HT1080 (cell line): ENCODE results near the gene CAGE1. TPM values are rescaled to one million over a fixed set of nuclear protein-coding genes. Genes with fewer than 3 reads are reported as not detected.

Experiments used
- DNase-seq: peaks from one replicate; pipeline ENCODE4 v3.0.0-alpha.2; 2015; ENCODE audit warnings: low read depth
- polyA plus RNA-seq, 2 experiments: library from polyadenylated mRNA; depleted of rRNA; stranded (reverse); fragments of >200 nt; gene quantifications; 2 replicates each; pipeline ENCODE4 v1.2.3, GENCODE V29; 2015
- total RNA-seq: library from RNA; depleted of rRNA; stranded (reverse); fragments of >200 nt; shearing (Covaris generic); gene quantifications from 2 replicates; pipeline ENCODE4 v1.2.3, GENCODE V29; 2014; rRNA removed

Gene CAGE1
- 0.03 and 0.20 TPM in 2 replicates for total RNA-seq
- polyA plus RNA-seq (2015; cell fraction: cytosol; rRNA removed): 0.11 TPM in 1 of 2 replicates, not detected in the other
- 0.03 TPM in 1 of 2 replicates, not detected in the other for polyA plus RNA-seq (2015; cell fraction: nucleus; rRNA removed)

- DNase-seq: peak; percentile 95
Observed at GRCh38 chr6:7389451-7390225, at the start of gene CAGE1, which contains the start of gene RIOK1. Gene CAGE1, minus strand, starts transcription at chr6:7389742. Its CDS starts 2,569 bp downstream, at chr6:7387173. Gene RIOK1, plus strand, starts transcription at chr6:7389808. Its CDS starts 195 bp downstream, at chr6:7390003.

GRCh38 chr6:7439228-7439627, 49.7 kb upstream of the CAGE1 start:
- no peak for DNase-seq

- DNase-seq: no peak
Observed at GRCh38 chr6:7438011-7438410, 48.5 kb upstream of the CAGE1 start.

GRCh38 chr6:7434672-7435071, 45.1 kb upstream of the CAGE1 start:
- DNase-seq: no peak

DNA sequence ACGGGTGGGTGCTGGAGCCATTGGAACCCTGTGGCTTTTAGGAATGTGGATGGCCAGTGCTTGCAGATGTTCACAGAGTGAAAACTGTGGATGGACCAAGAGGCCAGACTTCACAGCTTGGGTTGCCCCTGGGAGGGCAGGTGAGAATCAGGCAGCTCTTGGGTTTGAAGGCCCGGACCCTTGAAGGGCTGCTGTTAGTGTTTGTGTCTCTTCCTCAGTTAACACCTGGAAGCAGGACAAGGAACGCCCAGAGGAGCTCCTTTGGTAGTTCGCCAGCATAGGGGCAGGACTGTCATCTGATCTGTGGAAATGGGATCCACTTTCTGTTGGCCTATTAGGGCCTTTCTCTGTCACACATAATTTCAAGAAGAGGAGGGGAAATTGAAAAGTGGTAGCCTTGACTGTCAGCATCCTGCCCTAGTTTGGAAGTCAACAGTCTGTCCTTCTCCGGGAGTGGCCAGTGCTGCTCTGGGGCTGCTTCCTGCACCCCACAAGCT, 43.6 kb upstream of the CAGE1 start:
- no peak for DNase-seq

DNA sequence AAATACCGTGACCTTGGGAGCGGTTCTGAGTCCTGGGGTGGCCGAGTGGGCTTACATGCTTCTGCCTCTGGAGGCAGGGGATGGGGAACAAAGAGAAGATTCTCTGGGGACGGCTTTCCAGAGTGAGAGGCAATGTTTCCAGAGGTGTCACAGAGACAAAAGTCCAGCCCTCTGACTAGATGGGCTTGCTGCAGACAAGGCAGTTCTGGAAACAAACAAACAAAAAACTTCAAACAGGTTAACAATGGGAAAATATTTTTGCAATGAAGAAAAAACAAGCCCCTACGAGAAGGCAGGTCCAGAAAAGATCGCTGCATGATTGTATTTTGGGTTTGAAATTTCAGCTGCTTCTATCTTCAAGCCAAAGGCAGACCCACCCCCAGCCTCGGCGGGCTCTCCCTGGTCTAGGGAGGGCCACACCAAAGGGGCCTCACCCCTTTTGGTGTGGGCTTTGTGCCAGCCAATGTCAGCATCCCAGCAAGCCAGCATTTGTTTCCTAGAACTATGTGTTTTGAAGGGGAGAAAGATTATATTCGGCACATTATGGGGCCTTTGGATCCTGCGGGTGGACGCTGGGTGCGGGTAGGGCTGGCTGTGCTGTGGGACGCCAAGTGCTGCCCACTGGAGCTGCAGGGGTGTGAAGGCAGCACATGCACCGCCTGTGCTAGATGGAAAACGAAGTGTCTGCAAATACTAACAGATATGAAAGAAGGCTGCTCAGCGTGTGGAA, 43.0 kb upstream of the CAGE1 start:
- DNase-seq: no peak

DNA sequence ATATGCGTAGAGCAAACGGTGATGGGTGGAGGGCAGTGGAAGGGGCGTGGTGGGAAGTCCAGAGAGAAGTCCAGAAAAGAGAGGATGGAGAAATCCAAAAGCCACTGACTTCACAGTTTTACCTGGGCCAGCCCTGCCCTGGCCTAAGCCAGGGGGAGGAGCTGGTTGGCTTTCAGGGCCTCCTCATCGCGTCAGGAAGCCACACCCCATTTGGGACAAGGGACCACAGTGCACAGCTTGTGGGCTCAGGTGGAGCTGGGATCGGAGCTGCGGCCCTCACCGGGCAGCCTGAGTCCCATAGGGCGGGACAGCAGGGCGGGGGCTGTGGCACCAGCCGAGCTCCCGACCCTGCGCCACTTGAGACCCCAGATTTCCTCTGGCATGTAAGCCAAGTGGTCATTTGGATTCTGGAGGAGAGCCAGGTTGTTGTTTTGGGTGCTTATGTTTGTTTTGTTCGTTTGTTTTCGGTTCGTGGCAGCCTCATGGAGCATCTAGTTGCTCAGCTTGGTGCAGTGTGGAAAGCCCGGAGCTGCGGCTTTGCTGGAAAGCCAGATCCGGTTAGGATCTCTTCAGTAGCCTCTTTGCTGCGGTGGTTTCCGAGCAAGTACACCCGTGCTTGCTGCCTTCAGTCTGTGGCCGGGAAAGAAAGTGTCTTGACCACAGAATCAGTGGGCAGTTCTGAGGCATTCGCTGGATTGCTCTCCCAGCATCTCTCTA, 42.3 kb upstream of the CAGE1 start:
- no peak for DNase-seq

DNA sequence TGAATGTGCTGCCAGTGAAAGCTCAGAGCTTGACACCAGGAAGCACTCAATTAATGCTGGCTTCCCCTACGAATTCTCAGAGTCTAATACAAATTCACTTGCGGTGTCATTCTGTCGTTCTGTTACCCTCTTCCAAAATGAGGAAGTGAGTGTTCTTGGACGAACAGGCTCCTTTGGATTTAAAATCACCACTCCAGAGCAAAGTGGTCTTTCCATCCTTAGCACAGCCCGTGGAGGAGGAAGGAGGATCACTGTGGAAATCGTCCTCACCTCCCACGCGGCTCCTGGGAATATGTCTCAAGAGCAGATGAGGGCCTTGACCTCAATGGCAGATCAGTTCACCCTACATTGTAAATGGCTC, 41.8 kb upstream of the CAGE1 start:
- DNase-seq: no peak

DNA sequence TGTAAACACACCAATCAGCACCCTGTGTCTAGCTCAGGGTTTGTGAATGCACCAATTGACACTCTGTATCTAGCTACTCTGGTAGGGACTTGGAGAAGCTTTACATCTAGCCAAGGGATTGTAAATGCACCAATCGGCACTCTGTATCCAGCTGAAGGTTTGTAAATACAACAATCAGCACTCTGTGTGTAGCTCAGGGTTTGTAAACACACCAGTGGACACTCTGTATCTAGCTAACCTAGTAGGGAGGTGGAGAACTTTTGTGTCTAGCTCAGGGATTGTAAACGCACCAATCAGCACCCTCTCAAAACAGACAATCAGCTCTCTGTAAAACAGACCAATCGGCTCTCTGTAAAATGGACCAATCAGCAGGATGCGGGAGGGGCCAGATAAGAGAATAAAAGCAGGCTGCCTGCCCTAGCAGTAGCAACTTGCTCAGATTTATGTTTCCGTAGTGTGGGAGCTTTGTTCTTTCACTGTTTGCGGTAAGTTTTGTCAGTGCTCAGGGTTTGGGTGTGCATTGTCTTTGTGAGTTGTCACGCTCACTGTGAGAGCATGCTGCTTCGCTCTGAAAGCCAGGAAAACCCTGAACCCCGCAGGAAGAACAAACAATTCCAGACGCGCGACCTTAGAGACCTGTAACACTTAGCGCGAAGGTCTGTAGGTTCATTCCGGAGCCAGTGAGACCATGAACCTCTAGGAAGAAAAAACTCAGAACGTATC, 37.1 kb upstream of the CAGE1 start:
- no peak for DNase-seq

DNA sequence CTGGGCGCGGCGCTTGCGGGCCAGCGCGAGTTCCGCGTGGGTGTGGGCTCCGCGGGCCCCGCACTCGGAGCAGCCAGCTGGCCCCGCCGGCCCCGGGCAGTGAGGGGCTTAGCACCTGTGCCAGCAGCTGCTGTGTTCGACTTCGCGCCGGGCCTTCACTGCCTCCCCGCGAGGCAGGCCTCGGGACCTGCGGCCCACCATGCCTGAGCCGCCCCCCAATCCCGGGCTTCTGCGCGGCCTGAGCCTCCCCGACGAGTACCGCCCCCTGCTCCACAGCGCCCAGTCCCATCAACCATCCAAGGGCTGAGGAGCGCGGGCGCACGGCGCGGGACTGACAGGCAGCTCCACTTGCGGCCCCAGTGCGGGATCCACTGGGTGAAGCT, 36.3 kb upstream of the CAGE1 start:
- DNase-seq: no peak

DNA sequence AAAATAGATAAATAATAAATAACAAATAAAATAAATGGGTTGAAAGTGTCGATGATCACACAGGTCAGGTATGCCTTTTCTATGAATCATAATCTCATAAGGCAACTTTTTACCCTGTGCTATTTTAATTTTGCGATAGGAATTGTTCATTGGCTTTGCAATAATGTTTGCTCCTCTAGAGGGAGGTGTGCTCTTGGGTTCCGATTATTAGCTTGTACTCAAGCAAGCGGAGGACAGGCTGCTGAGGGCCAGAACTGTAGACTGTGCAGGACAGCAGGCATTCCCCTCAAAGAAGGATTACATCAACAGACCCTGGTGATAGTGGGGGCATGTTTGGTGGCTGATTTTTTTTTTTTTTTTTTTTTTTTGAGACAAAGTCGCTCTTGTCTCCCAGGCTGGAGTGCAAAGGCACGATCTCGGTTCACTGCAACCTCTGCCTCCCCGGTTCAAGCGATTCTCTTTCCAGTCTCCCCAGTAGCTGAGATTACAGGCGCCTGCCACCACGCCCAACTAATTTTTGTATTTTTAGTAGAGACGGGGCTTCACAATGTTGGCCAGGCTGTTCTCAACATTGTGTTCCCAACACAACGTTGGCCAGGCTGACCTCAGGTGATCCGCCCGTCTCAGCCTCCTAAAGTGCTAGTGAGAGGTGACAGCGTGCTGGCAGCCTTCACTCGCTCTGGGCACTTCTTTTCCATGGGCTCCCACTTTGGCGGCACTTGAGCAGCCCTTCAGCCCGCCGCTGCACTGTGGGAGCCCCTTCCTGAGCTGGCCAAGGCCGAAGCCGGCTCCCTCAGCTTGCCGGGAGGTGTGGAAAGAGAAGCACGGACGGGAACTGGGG, 35.6 kb upstream of the CAGE1 start:
- DNase-seq: peak; percentile 37

- DNase-seq: no peak
Observed at GRCh38 chr6:7424058-7424457, 34.5 kb upstream of the CAGE1 start.

DNA sequence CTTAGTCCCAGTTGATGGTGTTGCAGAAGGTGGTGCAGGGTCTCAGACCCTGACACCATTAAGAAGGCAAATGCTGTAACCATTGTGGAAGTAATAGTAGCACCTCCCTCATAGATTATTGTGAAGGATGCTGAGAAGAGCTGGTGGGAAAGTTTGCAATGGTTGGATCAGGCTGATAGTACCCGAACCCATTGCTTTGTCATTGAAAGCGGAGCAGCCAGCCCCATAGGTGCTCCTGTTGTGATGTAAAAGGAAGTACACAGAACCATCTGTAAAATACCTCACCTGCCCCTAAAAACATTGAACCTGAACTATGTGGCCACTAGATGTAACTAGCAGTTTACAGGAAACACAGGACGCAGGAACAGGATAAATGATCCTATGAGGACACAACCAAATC, 31.5 kb upstream of the CAGE1 start:
- DNase-seq: no peak

- DNase-seq: no peak
Observed at GRCh38 chr6:7419065-7419464, 29.5 kb upstream of the CAGE1 start.

GRCh38 chr6:7418238-7418905, 28.8 kb upstream of the CAGE1 start:
- no peak for DNase-seq

DNA sequence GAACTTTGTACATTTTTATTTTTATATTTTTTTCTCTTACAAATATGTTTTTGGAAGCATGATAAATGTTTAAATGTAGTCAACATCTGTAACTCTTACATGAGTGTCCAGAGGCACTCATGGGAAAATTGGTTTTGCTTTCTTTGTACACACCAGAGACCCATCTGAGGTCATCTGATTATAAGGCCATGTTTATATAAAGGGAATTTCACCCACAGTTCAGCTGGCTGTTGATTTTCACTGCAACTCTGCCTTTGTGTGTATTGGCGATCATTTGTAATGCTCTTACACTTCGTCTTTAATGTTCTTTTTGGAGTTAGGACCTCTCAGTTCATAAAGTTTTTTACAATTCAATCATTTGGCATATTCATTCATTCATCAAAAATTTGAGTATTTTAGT, 28.1 kb upstream of the CAGE1 start:
- DNase-seq: no peak

DNA sequence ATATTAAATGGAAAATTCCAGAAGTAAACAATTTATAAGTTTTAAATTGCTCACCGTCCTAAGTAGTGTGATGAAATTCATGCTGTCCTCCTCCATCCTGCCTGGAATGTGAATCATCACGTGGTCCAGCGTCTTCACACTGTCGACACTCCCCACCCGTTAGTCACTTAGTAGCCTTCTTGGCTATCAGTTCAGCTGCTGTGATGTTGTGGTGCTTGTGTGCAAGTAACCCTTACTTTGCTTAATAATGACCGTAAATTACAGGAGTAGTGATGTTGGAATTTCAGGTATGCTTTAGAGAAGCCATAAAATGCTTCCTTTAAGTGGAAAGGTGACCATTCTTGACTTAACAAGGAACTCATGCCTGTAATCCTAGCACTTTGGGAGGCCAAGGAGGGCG, 25.3 kb upstream of the CAGE1 start:
- no peak for DNase-seq

DNA sequence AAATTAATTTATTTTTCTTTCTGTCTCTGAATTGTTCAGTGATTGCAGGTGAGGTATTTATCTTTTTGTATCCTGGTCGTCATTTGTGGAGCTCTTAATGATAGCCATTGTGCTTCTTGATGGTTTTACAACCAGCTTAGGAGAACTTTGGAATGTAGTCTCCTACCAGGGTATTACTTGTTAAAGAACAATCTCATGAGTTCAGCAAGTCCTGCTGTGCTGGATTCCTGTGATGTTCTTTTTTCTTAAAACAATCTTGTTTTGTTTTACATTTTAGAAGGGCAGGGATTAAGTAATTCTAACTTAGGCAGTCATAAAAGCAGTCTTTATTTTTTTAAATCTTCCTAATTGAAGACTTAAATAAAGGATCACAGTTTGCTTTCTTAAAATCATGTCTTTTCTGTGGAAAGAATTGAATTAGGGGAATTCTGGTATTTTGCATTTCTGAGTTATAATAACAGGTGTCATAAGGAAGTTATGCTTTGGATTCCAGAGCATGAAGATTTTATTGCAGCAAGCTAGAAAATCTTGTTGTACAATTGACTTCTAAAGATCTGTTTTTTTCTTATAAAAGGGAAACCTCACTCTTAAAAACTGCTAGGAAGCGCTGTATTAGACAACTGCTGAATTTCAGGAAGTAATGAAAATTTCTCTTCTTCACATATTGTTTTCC, 23.7 kb upstream of the CAGE1 start:
- DNase-seq: no peak

DNA sequence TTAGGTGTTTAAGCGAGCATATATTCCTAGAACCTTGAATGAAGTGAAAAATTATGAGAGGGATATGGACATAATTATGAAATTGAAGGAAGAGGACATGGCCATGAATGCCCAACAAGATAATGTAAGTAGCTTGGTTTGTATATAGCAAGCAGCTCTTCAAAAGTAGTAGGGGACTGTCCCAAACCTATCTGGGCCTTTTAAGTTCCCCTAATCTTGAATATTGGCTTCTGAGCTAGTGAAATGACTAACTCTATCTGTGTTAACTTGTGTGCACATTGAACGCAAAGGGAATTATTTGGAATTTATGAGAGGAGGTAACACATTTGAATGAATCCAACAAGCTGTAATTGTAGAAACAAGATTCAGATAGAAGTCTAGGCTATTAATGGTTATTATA, 21.8 kb upstream of the CAGE1 start:
- no peak for DNase-seq
